Osteoblast (primary cell): ENCODE results near the gene KLF9. TPM values are rescaled to one million over a fixed set of nuclear protein-coding genes. Genes with fewer than 3 reads are reported as not detected.

Source experiments
- DNase-seq: peaks from one replicate; pipeline ENCODE4 v3.0.0; 2011; ENCODE audit warnings: low spot score, mixed read lengths; ENCODE audit not compliant: insufficient read length; ENCODE audit errors: missing footprints
- H2AFZ ChIP-seq: 2 replicates; pipeline ENCODE4 v1.6.0; 2011; ENCODE audit warnings: mild to moderate bottlenecking, low read length
- H3K27ac ChIP-seq: 2 replicates; pipeline ENCODE4 v1.5.1; 2011; ENCODE audit warnings: mild to moderate bottlenecking, low read depth, low read length, moderate library complexity
- H3K27me3 ChIP-seq: 2 replicates; pipeline ENCODE4 v1.6.0; 2012; ENCODE audit warnings: mild to moderate bottlenecking, control low read depth, inconsistent platforms, low read length, moderate library complexity; ENCODE audit not compliant: insufficient read depth
- H3K36me3 ChIP-seq: 2 replicates; pipeline ENCODE4 v1.5.1; 2011; ENCODE audit warnings: mild to moderate bottlenecking, low read length, control low read depth, moderate library complexity; ENCODE audit not compliant: insufficient read depth
- H3K4me1 ChIP-seq: 2 replicates; pipeline ENCODE4 v1.5.1; 2011; ENCODE audit warnings: mild to moderate bottlenecking, low read length, control low read depth, moderate library complexity; ENCODE audit not compliant: insufficient read depth
- H3K4me2 ChIP-seq: 2 replicates; pipeline ENCODE4 v1.6.0; 2011; ENCODE audit warnings: mild to moderate bottlenecking, low read length; ENCODE audit not compliant: insufficient read depth
- H3K4me3 ChIP-seq: fragments of 200-600 bp; sonication (generic); 3 replicates; pipeline ENCODE4 v1.5.1; 2012; ENCODE audit warnings: mild to moderate bottlenecking, low read length, inconsistent platforms; ENCODE audit not compliant: insufficient read depth
- H3K79me2 ChIP-seq: 2 replicates; pipeline ENCODE4 v1.6.0; 2012; ENCODE audit warnings: mild to moderate bottlenecking, low read length, control low read depth, inconsistent platforms; ENCODE audit not compliant: insufficient read depth
- H3K9me3 ChIP-seq: 2 replicates; pipeline ENCODE4 v1.5.1; 2011; ENCODE audit warnings: low read depth, low read length, control low read depth
- H4K20me1 ChIP-seq: 2 replicates; pipeline ENCODE4 v1.6.0; 2012; ENCODE audit warnings: mild to moderate bottlenecking, low read length, control low read depth; ENCODE audit not compliant: insufficient read depth
- total RNA-seq: library from RNA; depleted of rRNA; stranded (reverse); fragments of >200 nt; gene quantifications from 2 replicates; pipeline ENCODE4 v1.2.3, GENCODE V29; 2012
- TF ChIP-seq, protein P1 (sequence below): IDR thresholded peaks from 2 replicates; pipeline ENCODE4 v1.5.1; 2011; ENCODE audit warnings: mild to moderate bottlenecking, low read depth, low read length, moderate library complexity; ENCODE audit errors: extremely low read depth

Gene KLF9
- 46.9 and 51.8 TPM in 2 replicates for total RNA-seq

DNA sequence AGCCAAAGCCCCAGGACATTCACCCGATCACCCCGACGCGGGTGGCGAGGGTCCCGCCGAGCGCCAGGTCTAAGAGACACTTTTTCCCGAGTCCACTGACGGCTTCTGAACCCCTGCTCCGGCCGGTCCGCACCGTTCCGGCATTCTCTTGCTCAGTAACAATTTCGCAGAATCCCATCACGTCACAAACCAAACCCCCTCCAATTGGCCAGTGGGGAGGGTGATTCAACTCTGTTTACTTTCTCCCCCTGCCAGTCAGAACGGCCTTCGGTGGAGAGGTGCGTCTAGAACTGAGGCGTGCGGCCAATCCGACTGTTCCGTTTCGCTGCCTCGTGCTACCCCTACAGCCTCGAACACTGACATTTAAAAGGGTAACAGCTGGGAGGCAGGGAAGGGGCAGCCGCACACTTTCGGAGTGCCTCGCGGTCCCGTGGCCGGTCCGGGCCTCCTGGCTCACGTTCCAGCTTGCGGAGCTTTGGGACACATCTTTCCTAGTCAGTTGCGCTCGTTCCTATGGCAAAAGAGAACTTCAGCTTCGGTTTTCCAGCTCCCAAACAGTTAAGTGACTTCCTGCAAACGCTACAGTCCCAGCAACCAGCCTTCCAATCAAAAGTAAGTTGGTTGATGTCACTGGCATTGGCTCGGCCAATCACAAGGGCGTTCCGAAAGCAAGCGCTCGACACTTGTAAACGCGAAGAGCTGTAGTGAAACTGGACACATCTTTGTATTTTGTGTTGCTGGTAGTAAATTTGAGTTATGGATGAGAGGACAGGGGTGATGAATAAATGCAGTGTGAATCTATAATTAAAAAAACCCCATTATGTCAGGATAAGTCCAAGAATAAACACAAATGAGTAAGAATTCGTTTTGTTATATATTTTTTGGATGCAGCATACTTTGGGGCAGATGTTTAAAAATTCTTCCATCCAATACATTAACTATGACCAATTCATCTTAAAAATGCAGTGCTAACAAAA is at the start of gene KLF9:
Gene KLF9 (minus strand): TSS at position 859 of the 977 bp plus-strand sequence. CDS start 1,294 bp downstream, outside the sequence.
- H3K4me1 ChIP-seq = peaks cover 34% of the 10 kb centered on the region
- DNase-seq = peak; percentile 99
- peak within 1 kb of the TSS; percentile 82 for H3K4me2 ChIP-seq
- no peaks in the 10 kb centered on the region for H3K9me3 ChIP-seq
- H3K4me3 ChIP-seq = peak within 1 kb of the TSS; percentile 80
- peak within 1 kb of the TSS; percentile 96 for H3K27ac ChIP-seq
- H2AFZ ChIP-seq = no peak within 1 kb of the TSS
- peaks cover 40% of the 10 kb centered on the region for H3K79me2 ChIP-seq
- H4K20me1 ChIP-seq = no peaks in the 10 kb centered on the region
- no peaks in the 10 kb centered on the region for H3K27me3 ChIP-seq
- TF ChIP-seq, protein P1, sequence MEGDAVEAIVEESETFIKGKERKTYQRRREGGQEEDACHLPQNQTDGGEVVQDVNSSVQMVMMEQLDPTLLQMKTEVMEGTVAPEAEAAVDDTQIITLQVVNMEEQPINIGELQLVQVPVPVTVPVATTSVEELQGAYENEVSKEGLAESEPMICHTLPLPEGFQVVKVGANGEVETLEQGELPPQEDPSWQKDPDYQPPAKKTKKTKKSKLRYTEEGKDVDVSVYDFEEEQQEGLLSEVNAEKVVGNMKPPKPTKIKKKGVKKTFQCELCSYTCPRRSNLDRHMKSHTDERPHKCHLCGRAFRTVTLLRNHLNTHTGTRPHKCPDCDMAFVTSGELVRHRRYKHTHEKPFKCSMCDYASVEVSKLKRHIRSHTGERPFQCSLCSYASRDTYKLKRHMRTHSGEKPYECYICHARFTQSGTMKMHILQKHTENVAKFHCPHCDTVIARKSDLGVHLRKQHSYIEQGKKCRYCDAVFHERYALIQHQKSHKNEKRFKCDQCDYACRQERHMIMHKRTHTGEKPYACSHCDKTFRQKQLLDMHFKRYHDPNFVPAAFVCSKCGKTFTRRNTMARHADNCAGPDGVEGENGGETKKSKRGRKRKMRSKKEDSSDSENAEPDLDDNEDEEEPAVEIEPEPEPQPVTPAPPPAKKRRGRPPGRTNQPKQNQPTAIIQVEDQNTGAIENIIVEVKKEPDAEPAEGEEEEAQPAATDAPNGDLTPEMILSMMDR = no peak
- H3K36me3 ChIP-seq = no peaks in the 10 kb centered on the region

GRCh38 chr9:70463877-70464276 is 49.4 kb upstream of the KLF9 start:
- Histone ChIP-seq H3K79me2 (no peaks in the 10 kb centered on the region), H3K27ac (no peak overlapping the region), H2AFZ (no peak overlapping the region), H3K4me2 (no peak overlapping the region), H3K4me3 (no peak overlapping the region), H3K9me3 (no peaks in the 10 kb centered on the region), H3K36me3 (no peaks in the 10 kb centered on the region), H4K20me1 (no peaks in the 10 kb centered on the region), H3K4me1 (peaks cover 13% of the 10 kb centered on the region), H3K27me3 (no peaks in the 10 kb centered on the region)
- DNase-seq = no peak
- TF ChIP-seq, protein P1 = no peak

GRCh38 chr9:70462300-70462699 is 47.8 kb upstream of the KLF9 start:
- no peaks in the 10 kb centered on the region for H4K20me1 ChIP-seq
- no peaks in the 10 kb centered on the region for H3K27me3 ChIP-seq
- no peak for DNase-seq
- H3K36me3 ChIP-seq = no peaks in the 10 kb centered on the region
- H3K27ac ChIP-seq = no peak overlapping the region
- H3K4me2 ChIP-seq = no peak overlapping the region
- H3K4me1 ChIP-seq = peaks cover 10% of the 10 kb centered on the region
- no peaks in the 10 kb centered on the region for H3K9me3 ChIP-seq
- TF ChIP-seq, protein P1 = no peak
- H3K79me2 ChIP-seq = no peaks in the 10 kb centered on the region
- H3K4me3 ChIP-seq = no peak overlapping the region
- H2AFZ ChIP-seq = no peak overlapping the region

DNA sequence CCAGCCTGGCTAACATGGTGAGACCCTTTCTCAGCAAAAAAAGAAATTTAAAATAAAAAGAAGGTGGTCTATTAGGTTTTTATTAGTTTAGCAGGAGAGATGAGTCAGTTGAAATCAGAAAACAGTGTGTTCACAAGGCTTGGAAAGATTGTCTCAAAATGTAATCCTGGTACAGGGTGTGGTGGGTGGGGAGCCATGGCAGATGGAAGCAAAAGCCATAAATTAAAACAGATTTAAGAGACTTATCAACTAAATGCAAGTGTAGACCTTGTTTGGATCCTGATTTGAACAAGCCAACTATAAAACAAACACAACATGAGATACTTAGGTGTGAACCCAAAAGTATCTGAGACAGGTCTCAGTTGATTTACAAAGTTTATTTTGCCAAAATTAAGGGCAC is 42.8 kb upstream of the KLF9 start:
- H3K9me3 ChIP-seq = no peaks in the 10 kb centered on the region
- H3K27ac ChIP-seq = no peak overlapping the region
- H3K36me3 ChIP-seq = no peaks in the 10 kb centered on the region
- H3K4me3 ChIP-seq = no peak overlapping the region
- H4K20me1 ChIP-seq = no peaks in the 10 kb centered on the region
- H3K79me2 ChIP-seq = no peaks in the 10 kb centered on the region
- H3K4me1 ChIP-seq = no peaks in the 10 kb centered on the region
- H3K27me3 ChIP-seq = no peaks in the 10 kb centered on the region
- H3K4me2 ChIP-seq = no peak overlapping the region
- no peak for DNase-seq
- TF ChIP-seq, protein P1 = no peak
- no peak overlapping the region for H2AFZ ChIP-seq
